Erythroblast (primary cell): Measurements from ENCODE around the gene C1orf116.

ENCODE experiments used
- DNase-seq, 2 experiments: peaks; one replicate each; lab custom pipeline; 2025; lab: John Stamatoyannopoulos, UW
- GATA1 ChIP-seq: IDR thresholded peaks from 2 replicates; pipeline ENCODE4 v1.6.1; 2011; ENCODE audit warnings: low read depth, mild to moderate bottlenecking, control low read depth, low read length, moderate library complexity
- POLR2A ChIP-seq: IDR thresholded peaks from 2 replicates; pipeline ENCODE4 v1.6.1; 2011; ENCODE audit warnings: mild to moderate bottlenecking, low read length

C1orf116 gene

DNA sequence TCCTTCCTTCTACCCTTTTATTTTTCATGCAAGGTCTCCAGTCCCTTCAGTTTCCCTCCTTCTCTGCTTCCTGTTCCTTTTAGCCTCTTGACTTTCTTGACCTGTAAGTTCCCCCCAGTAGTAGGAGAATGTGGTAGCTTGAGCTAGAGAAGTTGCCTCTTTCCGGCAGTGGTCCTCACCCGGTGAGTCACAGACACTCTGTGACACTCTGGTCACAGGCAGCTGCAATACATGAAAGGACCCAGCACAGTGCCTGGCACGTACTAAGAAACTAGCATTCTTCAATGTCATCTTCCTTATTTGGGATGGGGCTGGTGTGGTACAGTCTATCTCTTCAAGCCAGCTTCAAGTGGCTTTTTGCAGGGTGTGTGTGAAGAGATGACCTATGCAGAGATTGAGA is 36.5 kb upstream of the C1orf116 start:
- no peak for TF ChIP-seq GATA1
- TF ChIP-seq POLR2A, result no peak
- peak; percentile 47 to 64 for DNase-seq

DNA sequence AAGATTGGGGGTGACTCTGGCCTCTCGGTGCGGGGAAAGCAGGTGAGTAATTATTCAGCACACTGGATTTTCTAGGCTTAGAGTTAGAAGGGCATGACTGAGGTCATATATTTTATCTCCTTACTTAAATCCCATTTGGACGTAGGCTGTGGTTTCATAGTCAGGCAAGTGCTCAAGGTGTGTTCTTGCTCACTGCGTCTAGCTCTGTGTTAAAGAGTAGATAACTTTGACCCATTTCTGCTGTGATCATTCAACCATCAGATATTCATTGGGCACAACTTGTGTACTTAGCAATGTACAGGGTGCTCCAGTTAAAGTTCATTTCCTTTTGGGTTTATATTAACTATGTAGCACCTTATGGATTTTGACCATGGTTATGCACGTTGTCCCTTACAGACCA is 35.1 kb upstream of the C1orf116 start:
- no peak for DNase-seq
- TF ChIP-seq POLR2A (no peak), GATA1 (no peak)

DNA sequence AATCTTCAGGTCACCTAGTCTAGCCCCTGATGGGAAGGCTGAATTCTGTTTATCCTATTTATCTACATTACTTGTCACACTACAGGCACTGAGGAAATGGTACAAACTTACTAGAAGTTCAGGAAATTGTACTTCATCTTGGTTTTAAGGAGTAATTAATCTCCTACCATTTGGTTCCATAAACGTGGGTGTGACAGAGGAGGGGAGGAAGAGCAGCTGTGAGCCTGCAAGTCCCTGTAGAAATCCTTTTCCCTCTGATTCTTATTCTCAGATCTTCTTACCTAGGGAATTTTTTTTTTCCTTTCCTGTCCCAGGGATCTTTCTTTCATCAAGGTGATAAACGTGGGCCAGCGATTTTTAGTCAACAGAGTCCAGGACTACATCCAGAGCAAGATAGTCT is 34.6 kb upstream of the C1orf116 start:
- TF ChIP-seq GATA1 (no peak), POLR2A (no peak)
- DNase-seq, result no peak

DNA sequence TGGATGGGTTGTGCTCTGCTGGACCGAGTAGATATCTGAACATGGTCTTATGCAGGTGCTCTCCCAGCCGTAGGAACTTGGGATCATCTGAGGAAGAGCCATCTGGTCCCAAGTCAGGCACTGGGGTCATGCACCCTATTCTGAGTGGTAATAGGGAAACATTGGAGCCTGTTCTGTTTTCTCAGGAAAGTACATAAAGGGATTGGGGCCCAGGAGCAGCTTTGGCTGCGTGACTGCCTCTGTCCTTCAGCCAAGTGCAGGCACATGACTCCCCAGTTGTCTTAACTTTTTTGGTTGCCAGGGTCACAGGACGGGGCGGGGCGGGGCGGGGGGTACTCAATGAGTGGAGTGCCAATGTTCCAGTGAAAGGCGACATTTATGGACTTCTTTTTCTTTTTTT is 32.0 kb upstream of the C1orf116 start:
- peak in 1 of 2 experiments; percentile 10 for DNase-seq
- TF ChIP-seq POLR2A (no peak), GATA1 (no peak)

DNA sequence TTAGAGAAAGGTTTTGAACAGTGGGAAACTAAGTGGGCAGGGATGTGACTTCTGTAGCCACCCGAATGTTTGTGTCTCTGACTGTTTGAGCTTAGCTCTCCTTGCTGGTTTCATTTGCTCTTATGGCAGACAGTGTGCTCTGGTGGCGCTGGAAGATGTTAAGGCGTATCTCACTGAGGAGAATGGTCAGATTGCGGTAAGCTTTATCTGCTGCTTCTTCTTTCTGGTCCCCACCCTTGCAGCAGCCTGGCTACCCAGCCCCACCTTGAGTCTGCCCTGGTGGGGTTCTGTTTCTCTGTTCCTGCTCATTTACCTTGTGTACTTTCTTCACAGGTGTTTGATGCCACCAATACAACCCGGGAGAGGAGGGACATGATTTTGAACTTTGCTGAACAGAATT is 30.5 kb upstream of the C1orf116 start:
- peak in 1 of 2 experiments; percentile 28 for DNase-seq
- no peak for TF ChIP-seq GATA1
- TF ChIP-seq POLR2A, result no peak

DNA sequence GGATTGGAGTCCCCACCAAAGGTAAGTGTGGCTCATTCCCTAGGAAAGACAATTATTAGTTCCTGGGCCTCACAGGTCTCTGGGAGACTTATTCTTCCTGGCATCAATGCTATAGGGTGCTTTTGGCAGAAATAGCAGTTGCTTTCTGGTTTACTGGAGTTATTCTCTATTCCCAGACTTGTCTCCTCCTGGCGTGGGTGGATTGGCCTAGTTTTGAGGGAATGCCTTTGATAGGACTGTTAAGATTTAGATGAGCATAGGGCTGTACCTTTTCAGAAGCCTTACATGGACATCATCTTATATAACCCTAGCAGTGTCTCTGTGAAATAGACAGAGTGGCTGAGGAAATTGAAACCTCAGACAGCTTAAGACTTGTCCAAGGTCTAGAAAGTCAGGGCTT is 29.5 kb upstream of the C1orf116 start:
- DNase-seq, result no peak
- TF ChIP-seq GATA1, result no peak
- no peak for TF ChIP-seq POLR2A

DNA sequence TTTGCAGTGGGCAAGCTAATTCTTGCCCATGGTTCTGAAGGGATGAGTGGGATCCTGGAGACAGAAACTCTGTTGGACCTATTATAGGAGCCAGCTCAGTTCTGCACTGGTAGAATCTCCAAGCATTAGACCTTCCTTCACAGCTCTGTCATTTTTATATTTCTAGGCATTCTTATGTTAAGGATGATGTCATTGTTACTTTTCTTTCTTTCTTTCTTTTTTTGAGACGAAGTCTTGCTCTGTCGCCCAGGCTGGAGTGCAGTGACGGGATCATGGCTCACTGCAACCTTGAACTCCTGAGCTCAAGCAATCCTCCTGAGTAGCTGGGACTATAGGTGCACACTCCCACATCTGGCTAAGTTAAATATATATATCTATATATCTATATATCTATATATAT is 28.0 kb upstream of the C1orf116 start:
- no peak for TF ChIP-seq GATA1
- TF ChIP-seq POLR2A, result no peak

DNA sequence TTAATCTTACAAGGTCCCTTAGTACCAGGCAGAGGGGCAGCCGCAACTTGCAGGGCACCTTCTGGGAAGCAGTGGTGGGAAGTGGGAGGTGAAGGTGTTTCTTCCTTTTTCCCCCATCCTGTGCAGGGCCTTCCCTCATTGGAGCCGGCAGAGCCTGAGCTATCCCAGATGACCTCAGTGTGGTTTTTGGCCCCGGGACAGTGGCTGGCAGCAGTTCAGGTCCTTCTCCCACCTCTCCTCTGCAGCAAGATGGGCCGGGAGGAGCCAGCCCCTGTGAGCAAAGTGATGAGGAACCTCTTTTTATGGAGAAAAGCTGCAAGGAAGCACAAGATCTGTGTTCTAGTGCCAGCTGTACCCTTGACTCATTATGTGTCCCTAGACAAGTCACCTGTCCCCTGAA is 27.3 kb upstream of the C1orf116 start:
- TF ChIP-seq GATA1, result no peak
- no peak for TF ChIP-seq POLR2A
- no peak for DNase-seq

More for the DNA sequence above, 28.0 kb upstream of the C1orf116 start:
- DNase-seq, result no peak

DNA sequence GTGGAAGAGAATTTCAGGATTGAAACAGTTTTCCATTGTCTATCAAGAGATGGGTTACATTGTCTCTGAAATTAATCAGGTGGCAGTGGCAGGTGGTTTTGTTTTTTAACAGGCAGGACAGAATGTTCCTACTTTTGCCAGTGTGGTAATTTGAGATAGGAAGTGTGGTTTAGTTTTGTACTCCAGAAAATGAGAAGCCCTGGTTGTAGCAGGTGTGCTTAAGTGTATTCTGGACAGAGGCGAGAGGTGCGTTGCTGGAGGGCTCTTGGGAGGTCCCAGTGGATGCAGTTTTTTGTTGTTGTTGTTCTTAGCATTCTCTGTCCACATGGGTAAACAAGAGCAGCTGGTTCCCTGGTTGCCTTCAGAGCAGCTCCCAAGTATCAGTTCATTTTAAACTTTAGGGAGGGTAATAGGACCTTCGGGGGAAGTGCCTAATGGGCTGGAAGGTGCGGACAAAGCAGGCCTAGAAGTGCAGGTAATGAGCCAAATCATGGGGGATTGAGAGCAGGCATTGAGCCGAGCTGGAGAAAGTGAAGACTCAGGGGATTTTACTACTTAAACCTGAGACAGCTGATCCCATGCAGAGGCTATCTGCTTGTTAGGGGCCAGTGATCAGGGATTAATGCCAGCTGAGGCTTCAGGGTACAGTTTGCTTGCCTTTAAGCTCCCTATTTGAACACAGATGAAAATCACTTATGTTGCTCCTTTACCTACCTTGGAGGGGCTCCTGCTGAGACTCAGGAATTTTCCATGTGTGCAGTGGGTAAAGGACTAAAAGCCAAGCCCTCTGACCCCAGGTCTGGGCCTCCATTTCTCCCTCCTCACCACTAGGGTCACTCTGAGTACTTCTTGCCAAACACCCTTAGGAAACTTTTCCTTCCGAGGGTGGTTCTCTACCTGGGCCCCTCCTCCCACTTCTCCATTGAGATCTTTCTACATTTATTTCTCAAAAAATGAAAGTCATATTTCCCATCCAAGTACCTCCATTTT is 26.6 kb upstream of the C1orf116 start:
- DNase-seq, result no peak

DNA sequence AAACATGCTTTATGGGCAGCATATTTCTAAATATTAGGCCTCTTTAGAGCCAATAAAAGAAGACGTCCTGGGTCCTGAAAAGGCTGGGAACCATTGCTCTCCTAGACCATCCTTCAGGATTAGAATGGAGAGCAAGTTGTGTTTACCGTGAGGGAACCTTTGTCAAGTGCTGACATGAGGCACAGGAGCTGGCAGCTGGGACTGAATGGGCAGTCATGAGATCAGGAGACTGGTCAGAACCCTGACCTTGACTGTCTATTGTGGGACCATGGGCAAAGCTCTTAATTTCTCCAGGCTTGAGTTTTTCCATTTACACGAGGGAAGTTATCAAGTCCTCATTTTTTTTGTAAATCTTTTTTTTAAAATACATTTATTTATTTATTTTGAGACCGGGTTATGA is 25.7 kb upstream of the C1orf116 start:
- TF ChIP-seq POLR2A, result no peak
- TF ChIP-seq GATA1, result no peak
- peak in 1 of 2 experiments; percentile 36 for DNase-seq

More for the DNA sequence above, 26.6 kb upstream of the C1orf116 start:
- no peak for TF ChIP-seq POLR2A
- TF ChIP-seq GATA1, result no peak

DNA sequence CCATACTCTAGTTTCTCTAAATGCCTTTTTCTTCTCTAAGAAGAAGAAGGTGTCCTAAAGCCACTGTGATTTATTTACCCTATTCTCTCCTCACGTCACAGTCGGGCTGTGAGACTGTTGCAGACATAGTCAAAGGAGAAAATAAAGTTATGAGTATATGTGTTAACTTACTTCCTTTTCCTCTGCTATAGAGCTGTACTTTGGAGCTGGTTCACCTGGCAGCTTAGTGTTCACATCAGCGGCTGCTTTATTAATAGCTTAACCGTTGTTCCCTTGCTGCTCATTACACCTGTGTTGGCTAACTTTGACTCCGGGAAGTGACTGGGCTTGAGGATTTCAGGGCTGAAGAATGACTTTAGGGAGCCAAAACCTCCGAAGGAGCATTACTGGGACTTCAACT is 24.1 kb upstream of the C1orf116 start:
- no peak for TF ChIP-seq POLR2A
- no peak for TF ChIP-seq GATA1
- no peak for DNase-seq

DNA sequence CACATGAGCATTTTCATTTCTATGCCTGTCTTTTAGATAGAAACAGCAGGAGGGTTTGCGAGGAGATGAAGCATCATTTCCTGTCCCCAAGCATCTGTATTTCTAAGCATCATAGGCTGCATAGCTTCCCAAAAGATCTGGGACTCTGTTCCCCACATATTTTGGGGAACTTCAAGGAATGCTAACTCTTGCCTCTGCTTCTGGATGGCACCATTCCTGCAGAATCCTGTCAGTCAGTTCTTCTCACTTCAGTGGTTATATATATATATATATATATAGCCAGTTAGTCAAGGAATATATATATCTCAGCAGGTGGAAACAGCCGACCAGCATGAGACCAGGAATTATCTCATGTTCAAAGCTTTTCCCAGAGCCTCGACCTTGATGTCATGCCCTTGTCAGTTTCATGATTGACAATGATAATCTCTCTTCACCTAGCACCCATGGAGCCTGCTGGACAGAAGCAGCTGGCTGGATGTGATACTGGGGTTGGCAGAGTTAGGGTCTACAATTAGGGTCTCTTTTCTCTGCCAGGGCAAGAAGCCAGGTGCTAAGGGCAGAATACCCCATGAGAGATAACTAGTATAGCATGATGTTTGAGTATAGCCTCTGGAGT is 22.9 kb upstream of the C1orf116 start:
- peak in 1 of 2 experiments; percentile 18 for DNase-seq
- TF ChIP-seq POLR2A (no peak), GATA1 (no peak)

DNA sequence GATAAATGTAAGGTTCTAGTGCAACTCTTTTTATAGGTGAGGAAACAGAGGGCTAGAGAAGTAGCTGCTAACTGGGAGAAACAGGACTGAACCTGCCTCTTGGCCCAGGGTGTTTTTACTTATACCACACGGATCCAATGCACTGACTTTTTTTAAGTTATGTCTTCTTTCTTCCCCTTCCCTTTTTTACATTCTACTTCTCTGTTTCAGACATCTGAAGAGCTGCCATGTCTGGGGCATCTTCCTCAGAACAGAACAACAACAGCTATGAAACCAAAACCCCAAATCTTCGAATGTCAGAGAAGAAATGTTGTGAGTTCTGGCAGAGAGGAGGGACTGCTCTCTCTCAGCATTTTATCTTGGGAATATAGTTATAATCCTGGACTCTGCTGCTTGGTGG is 21.9 kb upstream of the C1orf116 start:
- DNase-seq, result no peak
- no peak for TF ChIP-seq GATA1
- TF ChIP-seq POLR2A, result no peak

DNA sequence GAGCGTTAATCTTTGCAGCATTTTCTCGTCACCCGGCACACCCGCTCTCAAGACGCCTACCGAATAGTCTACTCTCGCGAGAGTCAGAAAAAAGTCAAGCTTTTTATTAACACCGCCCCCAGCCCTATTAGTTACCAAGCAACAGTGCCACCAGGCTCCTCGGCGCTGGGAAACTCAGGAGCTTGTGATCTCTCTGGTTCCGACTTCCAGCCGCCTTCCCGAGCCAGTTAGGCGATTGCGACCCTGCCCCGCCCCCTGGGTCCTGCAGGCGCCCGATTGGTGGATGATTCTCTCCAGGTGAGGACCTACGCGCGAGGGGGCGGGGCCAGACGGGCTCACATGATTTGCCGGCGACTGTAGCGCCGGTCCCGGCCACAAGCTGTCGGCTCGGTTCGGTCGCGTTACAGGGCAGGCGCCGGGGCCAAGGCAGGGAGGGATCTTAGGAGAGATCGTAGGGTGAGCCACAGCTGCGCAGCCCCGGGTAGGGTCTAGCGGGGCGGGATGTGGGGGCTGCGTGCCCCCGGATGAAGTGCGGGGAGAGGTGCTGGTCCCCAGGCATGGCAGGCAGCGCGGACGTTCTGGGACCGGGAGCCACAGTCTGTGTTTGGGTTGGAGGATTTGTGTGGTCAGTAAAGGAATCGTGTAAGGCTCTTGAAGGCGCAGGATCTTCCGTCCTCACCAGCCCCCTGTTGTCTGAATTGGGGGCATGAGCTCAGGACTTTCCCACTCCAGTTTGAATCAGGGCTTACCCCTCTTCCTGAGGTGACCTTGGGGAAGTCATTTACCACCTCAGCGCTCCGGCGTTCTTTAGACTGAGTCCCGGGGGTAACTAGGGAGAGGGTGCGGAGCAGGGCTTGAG is 20.6 kb upstream of the C1orf116 start, which contains the start of gene PFKFB2:
Gene PFKFB2 (plus strand): TSS at position 365 of the 859 bp plus-strand sequence. CDS start 1,443 bp downstream, outside the sequence.
- TF ChIP-seq GATA1 (no peak), POLR2A (peak; percentile 92)
- DNase-seq, result peak; percentile 96 to 97
